Liver (tissue), 9 donors: ENCODE results near the gene DCAKD. TPM values are rescaled to one million over a fixed set of nuclear protein-coding genes. Genes with fewer than 3 reads are reported as not detected.
A peak's percentile ranks its signal among the peaks of the same experiment; 100 is the strongest.

Experiments
- DNase-seq: peaks from one replicate; pipeline ENCODE4 v3.0.0-alpha.2; 2017; ENCODE audit warnings: low spot score
- H3K27ac ChIP-seq, 2 donors: one replicate each; pipeline ENCODE4 v1.7.0; 2013; ENCODE audit warnings: inconsistent platforms in 2 of 2, low read length in 2 of 2, control low read depth in 1 of 2, low read depth in 1 of 2, mild to moderate bottlenecking in 1 of 2
- H3K27me3 ChIP-seq, 4 donors: one replicate each; pipeline versions ENCODE4 v1.6.1 to v1.7.0; 2013; ENCODE audit warnings: low read length in 3 of 4, inconsistent platforms in 1 of 4, mild to moderate bottlenecking in 1 of 4, moderate library complexity in 1 of 4; ENCODE audit not compliant: control insufficient read depth in 4 of 4, insufficient read depth in 4 of 4
- H3K36me3 ChIP-seq, 4 donors: one replicate each; pipeline versions ENCODE4 v1.6.1 to v1.7.0; 2013; ENCODE audit warnings: low read length in 3 of 4, mild to moderate bottlenecking in 3 of 4, low read depth in 1 of 4, moderate library complexity in 1 of 4; ENCODE audit not compliant: control insufficient read depth in 4 of 4, insufficient read depth in 3 of 4
- H3K4me1 ChIP-seq, 4 donors: one replicate each; pipeline versions ENCODE4 v1.6.1 to v1.7.0; 2013; ENCODE audit warnings: low read length in 3 of 4, mild to moderate bottlenecking in 3 of 4, moderate library complexity in 1 of 4; ENCODE audit not compliant: control insufficient read depth in 4 of 4, insufficient read depth in 4 of 4
- H3K4me3 ChIP-seq, 3 donors: one replicate each; pipeline versions ENCODE4 v1.6.1 to v1.7.0; 2013; ENCODE audit warnings: low read length in 3 of 3, control low read depth in 1 of 3, low read depth in 1 of 3, mild to moderate bottlenecking in 1 of 3
- H3K9ac ChIP-seq, 2 donors: one replicate each; pipeline ENCODE4 v1.7.0; 2013; ENCODE audit warnings: low read length in 2 of 2, mild to moderate bottlenecking in 2 of 2, moderate library complexity in 2 of 2, control low read depth in 1 of 2, low read depth in 1 of 2
- H3K9me3 ChIP-seq, 4 donors: one replicate each; pipeline versions ENCODE4 v1.6.1 to v1.7.0; 2013; ENCODE audit warnings: low read length in 3 of 4; ENCODE audit not compliant: control insufficient read depth in 4 of 4
- EGR1 ChIP-seq, 2 donors: IDR thresholded peaks; 2 replicates each; pipeline ENCODE4 v1.6.1; 2016 to 2018; ENCODE audit warnings: antibody characterized with exemption in 2 of 2, low read depth in 2 of 2
- FOXA2 ChIP-seq: IDR thresholded peaks from 2 replicates; pipeline ENCODE4 v1.6.1; 2016; ENCODE audit warnings: antibody characterized with exemption
- GABPA ChIP-seq, 2 donors: IDR thresholded peaks in 1 of 2; conservative IDR thresholded peaks in 1 of 2; 2 replicates each; pipeline ENCODE4 v1.6.1; 2016; ENCODE audit warnings: antibody characterized with exemption in 2 of 2, mild to moderate bottlenecking in 1 of 2, moderate library complexity in 1 of 2
- HNF4A ChIP-seq, 2 donors: conservative IDR thresholded peaks; 2 replicates each; pipeline ENCODE4 v1.6.1; 2016; ENCODE audit warnings: antibody characterized with exemption in 2 of 2, mild to moderate bottlenecking in 2 of 2
- HNF4G ChIP-seq: IDR thresholded peaks from 2 replicates; pipeline ENCODE4 v1.6.1; 2016; ENCODE audit warnings: antibody characterized with exemption
- JUND ChIP-seq, 2 donors: IDR thresholded peaks; 2 replicates each; pipeline ENCODE4 v1.6.1; 2016; ENCODE audit warnings: antibody characterized with exemption in 2 of 2
- NR2F2 ChIP-seq: IDR thresholded peaks from 2 replicates; pipeline ENCODE4 v1.6.1; 2016; ENCODE audit warnings: antibody characterized with exemption
- RAD21 ChIP-seq, 2 donors: IDR thresholded peaks; 2 replicates each; pipeline ENCODE4 v1.6.1; 2016; ENCODE audit warnings: antibody characterized with exemption in 2 of 2, mild to moderate bottlenecking in 2 of 2
- REST ChIP-seq: IDR thresholded peaks from 2 replicates; pipeline ENCODE4 v1.6.1; 2016; ENCODE audit warnings: antibody characterized with exemption, mild to moderate bottlenecking
- RXRA ChIP-seq, 2 donors: IDR thresholded peaks; 2 replicates each; pipeline ENCODE4 v1.6.1; 2017 to 2018; ENCODE audit warnings: antibody characterized with exemption in 2 of 2, mild to moderate bottlenecking in 1 of 2
- TAF1 ChIP-seq: conservative IDR thresholded peaks from 2 replicates; pipeline ENCODE4 v1.6.1; 2016; ENCODE audit warnings: antibody characterized with exemption, mild to moderate bottlenecking
- YY1 ChIP-seq: IDR thresholded peaks from 2 replicates; pipeline ENCODE4 v1.6.1; 2016; ENCODE audit warnings: antibody characterized with exemption, mild to moderate bottlenecking
- WGBS: extraction: QIAGEN DNeasy Blood & Tissue Kit; methylation state at CpG from one replicate; pipeline ENCODE4 v1.1.7; 2013; 5-methylcytosine and 5-hydroxymethylcytosine counted together
- polyA plus RNA-seq, 2 donors: library from polyadenylated mRNA; stranded (reverse) in 1 of 2; unstranded in 1 of 2; fragments of 200-250 nt in 1 of 2; fragments of >200 nt in 1 of 2; fragmentation: Nextera tagmentation in 1 of 2; extraction: Ambion mirVana in 1 of 2; gene quantifications; one replicate each; pipeline versions ENCODE4 v1.2.1 to v1.2.3, GENCODE V29; 2013 to 2015
- total RNA-seq, 2 donors: library from RNA; depleted of rRNA; stranded (reverse); fragments of >200 nt; gene quantifications; one replicate each; pipeline ENCODE4 v1.2.3, GENCODE V29; 2014
- TF ChIP-seq, protein P1 (sequence below): fragments of 150-350 bp; IDR thresholded peaks from 2 replicates; pipeline ENCODE4 v1.5.1; 2017; ENCODE audit warnings: improper control_type of control experiment, low read depth, low read length; ENCODE audit not compliant: missing input control
- TF ChIP-seq, protein P2 (sequence below): IDR thresholded peaks from 2 replicates; pipeline ENCODE4 v1.6.1; 2016; ENCODE audit warnings: antibody characterized with exemption
- TF ChIP-seq, protein P3 (sequence below): IDR thresholded peaks from 2 replicates; pipeline ENCODE4 v1.6.1; 2016; ENCODE audit warnings: antibody characterized with exemption
- donor health status: healthy.
- donor health status: healthy.
- donor health status: healthy.
- donor health status: healthy.
- donor health status: healthy.

DCAKD gene
- total and polyA plus RNA-seq, 4 donors = 9.7 to 22.9 (median 14.6) TPM

- Histone ChIP-seq H3K9ac (no peak overlapping the region), H3K4me3 (no peak overlapping the region), H3K27ac (peak overlapping the region in 1 of 2 donors; percentile 5), H3K36me3 (peaks cover 21 to 70% (median 57%) of the 10 kb centered on the region in 4 donors), H3K27me3 (no peaks in the 10 kb centered on the region), H3K4me1 (peaks cover 0 to 7% (median under 1%) of the 10 kb centered on the region in 4 donors), H3K9me3 (no peaks in the 10 kb centered on the region)
- TF ChIP-seq NR2F2 = no peak
- TF ChIP-seq RXRA (IDR thresholded peaks at IDR 0.05) = peak in 1 of 2 donors; percentile 41
- TF ChIP-seq, protein P1, sequence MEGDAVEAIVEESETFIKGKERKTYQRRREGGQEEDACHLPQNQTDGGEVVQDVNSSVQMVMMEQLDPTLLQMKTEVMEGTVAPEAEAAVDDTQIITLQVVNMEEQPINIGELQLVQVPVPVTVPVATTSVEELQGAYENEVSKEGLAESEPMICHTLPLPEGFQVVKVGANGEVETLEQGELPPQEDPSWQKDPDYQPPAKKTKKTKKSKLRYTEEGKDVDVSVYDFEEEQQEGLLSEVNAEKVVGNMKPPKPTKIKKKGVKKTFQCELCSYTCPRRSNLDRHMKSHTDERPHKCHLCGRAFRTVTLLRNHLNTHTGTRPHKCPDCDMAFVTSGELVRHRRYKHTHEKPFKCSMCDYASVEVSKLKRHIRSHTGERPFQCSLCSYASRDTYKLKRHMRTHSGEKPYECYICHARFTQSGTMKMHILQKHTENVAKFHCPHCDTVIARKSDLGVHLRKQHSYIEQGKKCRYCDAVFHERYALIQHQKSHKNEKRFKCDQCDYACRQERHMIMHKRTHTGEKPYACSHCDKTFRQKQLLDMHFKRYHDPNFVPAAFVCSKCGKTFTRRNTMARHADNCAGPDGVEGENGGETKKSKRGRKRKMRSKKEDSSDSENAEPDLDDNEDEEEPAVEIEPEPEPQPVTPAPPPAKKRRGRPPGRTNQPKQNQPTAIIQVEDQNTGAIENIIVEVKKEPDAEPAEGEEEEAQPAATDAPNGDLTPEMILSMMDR = peak; percentile 90
- peak; percentile 92 to 96 for TF ChIP-seq RAD21 (IDR thresholded peaks at IDR 0.05)
- peak in 1 of 2 donors; percentile 15 for TF ChIP-seq HNF4A (conservative IDR thresholded peaks at IDR 0.05)
- 46% methylated on average over 9 of the region's 9 CpGs for WGBS
- DNase-seq = peak; percentile 87
These were observed 47.6 kb upstream of the DCAKD start for GRCh38 chr17:45098869-45099616.

DNA sequence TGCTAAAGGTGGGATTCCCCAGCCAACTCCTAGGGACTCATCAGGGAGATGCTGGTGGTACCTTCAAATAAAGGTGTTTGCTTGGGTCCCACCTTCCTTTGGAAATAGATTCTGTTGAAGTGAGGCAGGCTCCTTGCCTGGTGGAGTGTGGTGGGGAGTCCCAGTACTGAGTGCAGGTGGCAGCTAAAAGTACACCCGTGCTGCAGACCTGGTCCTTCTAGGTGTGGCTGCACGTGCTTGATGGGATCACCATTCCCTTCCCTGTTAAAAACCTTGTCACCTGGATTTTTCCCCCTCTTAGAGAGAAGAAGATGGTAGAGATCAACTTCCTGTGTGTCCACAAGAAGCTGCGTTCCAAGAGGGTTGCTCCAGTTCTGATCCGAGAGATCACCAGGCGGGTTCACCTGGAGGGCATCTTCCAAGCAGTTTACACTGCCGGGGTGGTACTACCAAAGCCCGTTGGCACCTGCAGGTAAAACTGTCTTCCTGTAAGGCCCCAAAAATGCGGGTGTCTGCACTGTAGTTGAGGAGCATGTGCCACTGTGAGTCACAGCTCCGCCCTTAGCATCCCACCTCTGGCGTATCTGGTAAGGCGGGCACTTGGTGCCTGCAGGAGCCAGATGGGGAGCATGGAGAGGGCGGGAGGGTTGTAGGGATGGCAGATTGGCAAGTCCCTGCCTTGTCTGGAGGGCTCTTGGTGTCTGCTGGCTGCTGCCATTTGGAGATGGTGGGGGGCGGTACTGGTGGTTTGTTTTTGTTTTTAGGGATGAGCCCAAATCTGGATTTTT lies 46.8 kb upstream of the DCAKD start:
- Histone ChIP-seq H3K4me1 (peaks cover 4 to 13% (median 6%) of the 10 kb centered on the region in 4 donors), H3K9ac (no peak overlapping the region)
- DNase-seq = no peak

DNA sequence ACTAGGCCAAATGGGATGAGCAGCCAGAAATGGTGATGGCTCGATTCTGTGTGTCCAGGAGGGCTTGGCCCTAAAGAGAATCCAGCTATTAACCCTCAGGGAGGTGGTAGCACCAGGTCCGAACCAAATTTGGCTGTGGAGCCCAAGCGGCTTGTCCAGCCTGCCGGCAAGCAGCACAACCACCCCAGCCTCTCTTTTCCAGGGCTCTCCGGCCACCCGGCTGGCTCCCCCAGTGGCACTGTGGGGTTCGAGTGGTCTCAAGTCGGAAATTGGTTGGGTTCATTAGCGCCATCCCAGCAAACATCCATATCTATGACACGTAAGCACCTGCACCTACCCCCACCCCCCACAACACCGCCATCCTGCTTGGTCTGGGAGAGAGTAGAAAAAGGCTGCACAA lies 45.5 kb upstream of the DCAKD start:
- no peaks in the 10 kb centered on the region for H3K9me3 ChIP-seq
- H3K36me3 ChIP-seq = peaks cover 13 to 54% (median 39%) of the 10 kb centered on the region in 4 donors
- WGBS = 95% methylated on average over 11 of the region's 11 CpGs
- TF ChIP-seq FOXA2 = no peak
- TF ChIP-seq, protein P1 = no peak
- TF ChIP-seq, protein P2, sequence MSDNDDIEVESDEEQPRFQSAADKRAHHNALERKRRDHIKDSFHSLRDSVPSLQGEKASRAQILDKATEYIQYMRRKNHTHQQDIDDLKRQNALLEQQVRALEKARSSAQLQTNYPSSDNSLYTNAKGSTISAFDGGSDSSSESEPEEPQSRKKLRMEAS = no peak
- no peak for TF ChIP-seq TAF1
- no peak for TF ChIP-seq REST
- TF ChIP-seq, protein P3, sequence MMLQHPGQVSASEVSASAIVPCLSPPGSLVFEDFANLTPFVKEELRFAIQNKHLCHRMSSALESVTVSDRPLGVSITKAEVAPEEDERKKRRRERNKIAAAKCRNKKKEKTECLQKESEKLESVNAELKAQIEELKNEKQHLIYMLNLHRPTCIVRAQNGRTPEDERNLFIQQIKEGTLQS = no peak
- no peak for TF ChIP-seq GABPA (IDR thresholded peaks at IDR 0.05 in 1 of 2, conservative IDR thresholded peaks at IDR 0.05 in 1 of 2)
- TF ChIP-seq EGR1 (IDR thresholded peaks at IDR 0.05; ENCODE audit: low read depth in 2 of 2) = no peak
- no peak for TF ChIP-seq JUND (IDR thresholded peaks at IDR 0.05)
- no peak for TF ChIP-seq HNF4G
- no peak for TF ChIP-seq RXRA (IDR thresholded peaks at IDR 0.05)
- TF ChIP-seq NR2F2 = no peak
- no peak for DNase-seq
- no peak overlapping the region for H3K4me3 ChIP-seq
- H3K4me1 ChIP-seq = peaks cover 9 to 22% (median 17%) of the 10 kb centered on the region in 4 donors
- H3K27me3 ChIP-seq = no peaks in the 10 kb centered on the region
- H3K27ac ChIP-seq = no peak overlapping the region
- no peak overlapping the region for H3K9ac ChIP-seq

More for the DNA sequence above, 46.8 kb upstream of the DCAKD start:
- Histone ChIP-seq H3K27ac (peak overlapping the region in 1 of 2 donors; percentile 5), H3K4me3 (no peak overlapping the region), H3K36me3 (peaks cover 18 to 67% (median 51%) of the 10 kb centered on the region in 4 donors), H3K9me3 (no peaks in the 10 kb centered on the region), H3K27me3 (no peaks in the 10 kb centered on the region)
- whole genome bisulfite sequencing = 86% methylated on average over 13 of the region's 13 CpGs
- TF ChIP-seq, protein P2 = no peak
- TF ChIP-seq YY1 (no peak), NR2F2 (no peak), EGR1 (IDR thresholded peaks at IDR 0.05; ENCODE audit: low read depth in 2 of 2) (no peak)
